Colonic mucosa (tissue), 4 donors: Measurements from ENCODE around the gene WNT7B. TPM values are rescaled to one million over a fixed set of nuclear protein-coding genes. Genes with fewer than 3 reads are reported as not detected.

Experiments
- DNase-seq: peaks from one replicate; pipeline ENCODE4 v3.0.0-alpha.2; 2020
- H3K27ac ChIP-seq: fragments of 200-600 bp; one replicate; pipeline ENCODE4 v1.8.0; 2021
- H3K27me3 ChIP-seq: fragments of 200-600 bp; one replicate; pipeline ENCODE4 v1.8.0; 2021
- H3K36me3 ChIP-seq: fragments of 200-600 bp; one replicate; pipeline ENCODE4 v1.8.0; 2021
- H3K4me1 ChIP-seq: fragments of 200-600 bp; one replicate; pipeline ENCODE4 v1.8.0; 2021; ENCODE audit warnings: mild to moderate bottlenecking
- H3K4me3 ChIP-seq: fragments of 200-600 bp; one replicate; pipeline ENCODE4 v1.8.0; 2021
- H3K9ac ChIP-seq, 2 donors: one replicate each; pipeline ENCODE4 v1.7.0; 2013; ENCODE audit warnings: control low read depth in 2 of 2, low read depth in 2 of 2, low read length in 2 of 2
- H3K9me3 ChIP-seq: fragments of 200-600 bp; one replicate; pipeline ENCODE4 v1.8.0; 2021
- intact Hi-C: fragments of 100-400 bp; cut with DNase I; formaldehyde crosslinking; loops from one replicate; pipeline ENCODE4 v1.14.1; 2022
- total RNA-seq, 2 donors: library from RNA; stranded (reverse); fragmentation: NEBNext Ultra II Directional in 1 of 2; extraction: Animal tissue kit (Norgen Biotek cat#: 25700) in 1 of 2; gene quantifications; one replicate each; pipeline ENCODE4 v1.2.1, GENCODE V29; 2021
- TF ChIP-seq, protein P1 (sequence below): fragments of 200-600 bp; IDR thresholded peaks from one replicate; pipeline ENCODE4 v1.8.0; 2022; ENCODE audit warnings: antibody characterized with exemption, mild to moderate bottlenecking
- donor health status: healthy.
- donor health status: DM: no; HTN: no; CAD: no.
- donor health status: DM: no; HTN: no; CAD: no.

Gene WNT7B
- total RNA-seq, 2 donors from 2014 or later: 0.12 TPM; not detected in 1

DNA sequence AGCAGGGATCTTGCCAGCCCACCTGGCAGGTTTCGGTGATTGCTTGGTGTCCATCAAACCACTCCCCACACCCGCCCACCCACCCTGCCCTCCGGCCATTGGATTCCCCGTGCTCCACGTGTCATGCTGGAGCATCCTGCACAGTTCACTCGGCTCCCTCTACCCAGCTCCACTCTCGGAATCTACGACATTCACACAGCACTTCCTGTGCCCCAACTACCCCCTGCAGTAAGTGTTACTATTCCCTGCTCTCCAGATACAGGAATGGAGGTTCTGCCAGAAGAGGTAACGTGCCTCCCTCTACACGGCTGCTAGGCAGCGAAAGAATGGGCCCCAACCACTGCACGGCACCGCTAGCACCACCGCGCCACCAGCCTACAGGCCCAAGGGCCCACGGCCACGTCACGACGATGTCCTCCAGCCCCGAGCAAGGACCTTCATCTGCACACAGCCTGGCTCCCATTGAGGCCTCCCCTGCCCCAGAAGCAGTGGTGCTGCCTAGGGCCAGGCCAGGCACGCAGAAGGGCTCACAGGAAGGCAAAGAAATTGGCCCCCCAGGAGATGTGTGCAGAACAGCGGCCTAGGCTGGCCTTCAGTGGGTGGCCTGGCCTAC, 27.6 kb downstream of the WNT7B start:
- DNase-seq: no peak
- TF ChIP-seq, protein P1, sequence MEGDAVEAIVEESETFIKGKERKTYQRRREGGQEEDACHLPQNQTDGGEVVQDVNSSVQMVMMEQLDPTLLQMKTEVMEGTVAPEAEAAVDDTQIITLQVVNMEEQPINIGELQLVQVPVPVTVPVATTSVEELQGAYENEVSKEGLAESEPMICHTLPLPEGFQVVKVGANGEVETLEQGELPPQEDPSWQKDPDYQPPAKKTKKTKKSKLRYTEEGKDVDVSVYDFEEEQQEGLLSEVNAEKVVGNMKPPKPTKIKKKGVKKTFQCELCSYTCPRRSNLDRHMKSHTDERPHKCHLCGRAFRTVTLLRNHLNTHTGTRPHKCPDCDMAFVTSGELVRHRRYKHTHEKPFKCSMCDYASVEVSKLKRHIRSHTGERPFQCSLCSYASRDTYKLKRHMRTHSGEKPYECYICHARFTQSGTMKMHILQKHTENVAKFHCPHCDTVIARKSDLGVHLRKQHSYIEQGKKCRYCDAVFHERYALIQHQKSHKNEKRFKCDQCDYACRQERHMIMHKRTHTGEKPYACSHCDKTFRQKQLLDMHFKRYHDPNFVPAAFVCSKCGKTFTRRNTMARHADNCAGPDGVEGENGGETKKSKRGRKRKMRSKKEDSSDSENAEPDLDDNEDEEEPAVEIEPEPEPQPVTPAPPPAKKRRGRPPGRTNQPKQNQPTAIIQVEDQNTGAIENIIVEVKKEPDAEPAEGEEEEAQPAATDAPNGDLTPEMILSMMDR: no peak
- H3K27me3 ChIP-seq: no peaks in the 10 kb centered on the region
- H3K9ac ChIP-seq: no peak overlapping the region
- no peaks in the 10 kb centered on the region for H3K36me3 ChIP-seq
- H3K4me3 ChIP-seq: no peak overlapping the region
- H3K4me1 ChIP-seq: no peaks in the 10 kb centered on the region
- H3K9me3 ChIP-seq: no peaks in the 10 kb centered on the region
- no peak overlapping the region for H3K27ac ChIP-seq
- intact Hi-C loops: no loop called here

- Histone ChIP-seq H3K4me1 (no peaks in the 10 kb centered on the region), H3K9ac (no peak overlapping the region), H3K27me3 (no peaks in the 10 kb centered on the region), H3K27ac (no peak overlapping the region), H3K36me3 (no peaks in the 10 kb centered on the region), H3K4me3 (no peak overlapping the region), H3K9me3 (no peaks in the 10 kb centered on the region)
- DNase-seq: no peak
- intact Hi-C loops: no loop called here
- TF ChIP-seq, protein P1: no peak
Observed at GRCh38 chr22:45948081-45948648, 28.8 kb downstream of the WNT7B start.

DNA sequence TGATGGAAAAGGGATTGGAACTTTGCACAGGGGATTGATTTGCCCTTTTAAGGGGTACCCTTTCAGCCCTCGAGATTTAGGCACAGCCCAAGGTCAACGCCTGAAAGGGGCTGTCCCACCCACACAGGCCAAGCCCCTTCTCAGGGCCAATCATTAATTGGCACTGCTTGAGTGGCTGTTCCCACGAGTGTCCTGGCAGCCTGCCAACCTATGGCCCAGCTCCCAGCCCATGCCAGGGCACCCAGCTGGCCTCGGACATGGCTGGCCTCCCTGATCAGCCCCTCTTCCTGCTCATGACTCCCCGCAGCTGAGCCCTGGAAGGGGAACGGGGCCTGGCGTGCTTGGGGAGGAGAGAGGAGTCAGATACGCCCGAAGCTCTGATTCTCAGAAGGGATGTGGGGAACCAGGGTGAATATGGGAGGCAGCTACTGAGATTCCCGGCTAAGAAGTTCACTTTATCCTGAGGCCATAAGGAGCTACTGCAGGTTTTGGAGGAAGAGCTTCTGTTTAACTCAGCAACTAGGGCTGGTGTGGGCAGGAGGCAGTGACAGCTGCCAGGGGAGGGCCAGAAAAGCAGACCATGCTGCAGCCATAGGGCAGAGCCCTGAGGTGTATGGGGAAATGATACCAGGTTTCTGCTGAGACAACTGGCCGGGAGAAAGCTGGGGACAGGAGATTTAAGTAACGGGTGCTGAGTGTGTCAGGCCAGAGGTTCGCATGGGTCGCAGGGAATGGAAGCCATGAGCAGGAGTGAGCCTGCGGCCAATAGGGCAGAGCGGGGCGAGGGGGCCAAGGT, 30.0 kb downstream of the WNT7B start:
- Histone ChIP-seq H3K4me1 (no peaks in the 10 kb centered on the region), H3K9me3 (no peaks in the 10 kb centered on the region), H3K27ac (no peak overlapping the region), H3K9ac (no peak overlapping the region), H3K27me3 (no peaks in the 10 kb centered on the region), H3K4me3 (no peak overlapping the region), H3K36me3 (no peaks in the 10 kb centered on the region)
- no peak for DNase-seq
- TF ChIP-seq, protein P1: no peak
- intact Hi-C loops: no loop called here

DNA sequence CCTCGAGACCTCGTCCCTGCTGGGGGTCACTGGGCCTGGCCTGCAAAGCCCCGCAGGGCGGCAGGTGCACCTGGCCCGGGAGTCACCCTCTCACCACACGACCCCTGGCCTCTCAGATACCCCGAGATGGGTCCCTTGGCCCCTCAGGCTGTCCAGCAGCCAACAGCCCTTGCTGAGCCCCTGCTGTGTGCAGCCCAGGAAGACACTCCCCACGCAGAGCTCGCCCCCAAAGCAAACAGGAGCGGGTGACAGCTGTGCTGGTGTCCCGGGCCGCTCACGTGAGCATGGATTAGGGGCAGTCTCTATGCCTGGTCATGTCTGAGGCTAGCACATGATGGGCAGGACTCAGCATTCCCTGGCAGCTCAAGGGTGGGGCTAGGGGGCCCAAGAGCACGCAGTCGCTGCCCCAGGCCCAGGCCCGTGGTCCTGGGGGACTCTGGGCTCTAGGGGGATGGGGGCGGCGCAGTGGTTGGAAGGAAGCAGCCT, 31.3 kb downstream of the WNT7B start:
- Histone ChIP-seq H3K9me3 (no peaks in the 10 kb centered on the region), H3K9ac (no peak overlapping the region), H3K36me3 (no peaks in the 10 kb centered on the region), H3K4me1 (no peaks in the 10 kb centered on the region), H3K27ac (no peak overlapping the region), H3K27me3 (no peaks in the 10 kb centered on the region), H3K4me3 (no peak overlapping the region)
- DNase-seq: no peak
- intact Hi-C loops: no loop called here
- TF ChIP-seq, protein P1: no peak

DNA sequence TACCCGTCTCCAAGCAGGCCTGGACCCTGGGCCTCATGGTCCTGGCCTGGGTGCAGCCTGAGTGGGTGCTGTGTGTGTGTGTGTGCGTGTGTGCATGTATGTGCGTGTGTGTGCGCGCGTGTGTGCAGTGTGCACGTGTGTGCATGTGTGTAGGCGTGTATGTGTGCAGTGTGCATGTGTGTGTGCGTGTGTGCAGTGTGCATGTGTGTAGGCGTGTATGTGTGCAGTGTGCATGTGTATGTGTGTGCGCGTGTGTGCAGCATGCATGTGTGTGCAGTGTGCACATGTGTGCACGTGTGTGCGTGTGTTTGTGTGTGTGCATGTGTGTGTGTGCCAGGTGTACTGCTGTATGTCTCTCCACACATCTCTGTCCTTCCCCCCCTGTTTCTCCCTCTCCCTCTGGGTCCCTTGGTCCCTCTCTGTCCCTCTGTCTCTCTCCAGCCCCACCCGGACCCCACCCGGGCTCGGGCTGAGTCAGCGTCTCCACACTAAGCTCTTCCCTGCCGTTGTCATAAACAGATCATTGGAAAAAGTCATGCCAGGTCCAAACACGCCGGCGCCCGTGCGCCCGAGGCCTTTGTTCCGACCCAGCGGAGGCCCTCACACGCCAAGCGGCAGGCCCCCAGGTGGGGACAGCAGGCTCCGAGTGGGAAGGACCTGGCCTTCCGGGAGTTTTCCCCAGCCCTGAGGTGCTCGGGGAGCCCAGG, 34.0 kb downstream of the WNT7B start:
- H3K4me3 ChIP-seq: no peak overlapping the region
- TF ChIP-seq, protein P1: no peak
- no peak for DNase-seq
- H3K27ac ChIP-seq: no peak overlapping the region
- no peaks in the 10 kb centered on the region for H3K4me1 ChIP-seq
- H3K9ac ChIP-seq: no peak overlapping the region
- intact Hi-C loops: no loop called here
- H3K27me3 ChIP-seq: no peaks in the 10 kb centered on the region
- no peaks in the 10 kb centered on the region for H3K9me3 ChIP-seq
- H3K36me3 ChIP-seq: no peaks in the 10 kb centered on the region
